Forelimb muscle (tissue), 1 donor: Measurements from ENCODE around the gene GFER. TPM values are rescaled to one million over a fixed set of nuclear protein-coding genes. Genes with fewer than 3 reads are reported as not detected.
"Not testable (repeated sequence)": the region's sequence is repeated elsewhere in the genome, so short reads cannot be mapped to it uniquely, and the experiment has no call there.

ENCODE experiments used
- DNase-seq: peaks from one replicate; pipeline ENCODE4 v3.0.0-alpha.2; 2013; ENCODE audit warnings: low read depth
- polyA plus RNA-seq: library from polyadenylated mRNA; unstranded; fragments of 120-200 nt; gene quantifications from one replicate; pipeline ENCODE4 v1.2.1, GENCODE V29; 2013; ENCODE audit not compliant: insufficient read length

Gene GFER
- 16.2 TPM for polyA plus RNA-seq

GRCh38 chr16:1983544-1984346, at the start of gene GFER:
TSS of gene GFER (plus strand) at chr16:1984193. CDS start at chr16:1984219, 26 bp downstream.
- DNase-seq = peak; percentile 60

GRCh38 chr16:1936945-1937479, 47.0 kb upstream of the GFER start:
- no peak for DNase-seq

- DNase-seq = no peak
Measured at GRCh38 chr16:1938316-1938715, 45.7 kb upstream of the GFER start.

- no peak for DNase-seq
Measured at GRCh38 chr16:1938910-1939309, 45.1 kb upstream of the GFER start.

GRCh38 chr16:1939833-1940232, 44.2 kb upstream of the GFER start:
- not testable (repeated sequence) for DNase-seq

GRCh38 chr16:1940273-1941161, 43.5 kb upstream of the GFER start:
- no peak for DNase-seq

- no peak for DNase-seq
Measured at GRCh38 chr16:1941162-1942046, 42.6 kb upstream of the GFER start.

GRCh38 chr16:1942047-1942809, 41.8 kb upstream of the GFER start:
- DNase-seq = no peak

- DNase-seq = peak; percentile 89
Measured at GRCh38 chr16:1942810-1943726, 40.9 kb upstream of the GFER start, which contains the start of gene MSRB1. TSS of gene MSRB1 (minus strand) at chr16:1943199. CDS start at chr16:1943156, 43 bp downstream.

- no peak for DNase-seq
Measured at GRCh38 chr16:1944612-1945199, 39.3 kb upstream of the GFER start.

GRCh38 chr16:1945559-1946391, 38.2 kb upstream of the GFER start:
- no peak for DNase-seq

GRCh38 chr16:1946495-1947368, 37.3 kb upstream of the GFER start:
- DNase-seq = no peak

GRCh38 chr16:1947369-1947670, 36.7 kb upstream of the GFER start:
- no peak for DNase-seq

- DNase-seq = no peak
Measured at GRCh38 chr16:1949507-1949906, 34.5 kb upstream of the GFER start.

- no peak for DNase-seq
Measured at GRCh38 chr16:1950047-1950446, 33.9 kb upstream of the GFER start.

GRCh38 chr16:1950559-1950958, 33.4 kb upstream of the GFER start:
- no peak for DNase-seq

GRCh38 chr16:1953734-1954133, 30.3 kb upstream of the GFER start:
- no peak for DNase-seq
